Measurements from ENCODE around the gene MLYCD.

Gene MLYCD

GRCh38 chr16:83972256-83973008 is 73.5 kb downstream of the MLYCD start:
- no peak for DNase-seq

GRCh38 chr16:83973077-83973476 is 74.2 kb downstream of the MLYCD start:
- DNase-seq = no peak

- no peak for DNase-seq
These were observed 74.9 kb downstream of the MLYCD start for GRCh38 chr16:83973581-83974385.

GRCh38 chr16:83974475-83974874 is 75.6 kb downstream of the MLYCD start:
- no peak for DNase-seq

GRCh38 chr16:83975590-83976260 is 76.8 kb downstream of the MLYCD start:
- DNase-seq = no peak

All from activated CD4-positive, alpha-beta T cell treated with anti-CD3 and anti-CD28 coated beads, Interleukin-2, amount 50 U/mL, for 1 hour (primary cell).